Kidney (tissue), 14 donors: ENCODE results near the gene SEMA3E. TPM values are rescaled to one million over a fixed set of nuclear protein-coding genes. Genes with fewer than 3 reads are reported as not detected.

Source experiments
- DNase-seq, 5 donors: peaks; one replicate each; pipeline ENCODE4 v3.0.0-alpha.2; 2013 to 2020
- FAIRE-seq: peaks from 2 replicates; lab custom pipeline; 2012; peaks lifted over from hg19 to GRCh38; lab: Jason Lieb, UNC
- H3K27ac ChIP-seq, 2 donors: one replicate each; pipeline ENCODE4 v1.7.0; 2013; ENCODE audit warnings: low read depth in 2 of 2, low read length in 2 of 2, inconsistent platforms in 1 of 2
- H3K27me3 ChIP-seq: one replicate; pipeline ENCODE4 v1.7.1; 2013; ENCODE audit warnings: low read length, inconsistent platforms; ENCODE audit not compliant: control insufficient read depth, insufficient read depth
- H3K36me3 ChIP-seq, 3 donors: one replicate each; pipeline versions ENCODE4 v1.7.0 to v1.7.1; 2013; ENCODE audit warnings: low read length in 3 of 3, control low read depth in 1 of 3, inconsistent platforms in 1 of 3; ENCODE audit not compliant: insufficient read depth in 3 of 3, control insufficient read depth in 2 of 3
- H3K4me1 ChIP-seq, 3 donors: one replicate each; pipeline versions ENCODE4 v1.7.0 to v1.7.1; 2013; ENCODE audit warnings: low read length in 3 of 3, inconsistent platforms in 1 of 3, low read depth in 1 of 3; ENCODE audit not compliant: control insufficient read depth in 2 of 3, insufficient read depth in 2 of 3
- H3K4me3 ChIP-seq, 3 donors: one replicate each; pipeline versions ENCODE4 v1.7.0 to v1.8.1; 2013; ENCODE audit warnings: low read length in 3 of 3, control low read depth in 1 of 3, inconsistent platforms in 1 of 3
- H3K9ac ChIP-seq, 3 donors: one replicate each; pipeline versions ENCODE4 v1.7.0 to v1.7.1; 2013; ENCODE audit warnings: low read length in 3 of 3, control low read depth in 1 of 3, inconsistent platforms in 1 of 3
- H3K9me3 ChIP-seq, 3 donors: one replicate each; pipeline versions ENCODE4 v1.7.0 to v1.7.1; 2013; ENCODE audit warnings: low read length in 3 of 3, control low read depth in 1 of 3, inconsistent platforms in 1 of 3; ENCODE audit not compliant: control insufficient read depth in 2 of 3, insufficient read depth in 1 of 3
- intact Hi-C: fragments of 100-400 bp; cut with DNase I; formaldehyde crosslinking; loops from one replicate; pipeline ENCODE4 v1.11.1; 2022
- polyA plus RNA-seq: library from polyadenylated mRNA; stranded (reverse); fragments of 350-450 nt; fragmentation: Illumina TruSeq; extraction: RNeasy Lipid Tissue Mini Kit (QIAGEN cat#74804); gene quantifications from one replicate; pipeline ENCODE4 v1.2.3, GENCODE V29; 2014; ENCODE audit warnings: low read depth, low replicate concordance; ENCODE audit not compliant: insufficient read depth
- total RNA-seq: library from RNA; stranded (reverse); fragmentation: NEBNext Ultra II Directional; extraction: Animal tissue kit (Norgen Biotek cat#: 25700); gene quantifications from one replicate; pipeline ENCODE4 v1.2.1, GENCODE V29; 2021
- TF ChIP-seq, protein P1 (sequence below): IDR thresholded peaks from 3 replicates; pipeline ENCODE4 v1.5.1; 2012; ENCODE audit warnings: mild to moderate bottlenecking, moderate library complexity, borderline replicate concordance; ENCODE audit not compliant: insufficient read depth; ENCODE audit errors: extremely low read depth
- donor health status: control.
- donor health status: control.
- donor health status: control.
- donor health status: control.
- donor health status: control.
- donor health status: DM: yes; HTN: yes; CAD: no.
- donor health status: Normal renal cell carcinoma (clear cell type).

The SEMA3E gene
- total and polyA plus RNA-seq, 2 donors from 2014 or later: 0.15 to 1.1 TPM

DNA sequence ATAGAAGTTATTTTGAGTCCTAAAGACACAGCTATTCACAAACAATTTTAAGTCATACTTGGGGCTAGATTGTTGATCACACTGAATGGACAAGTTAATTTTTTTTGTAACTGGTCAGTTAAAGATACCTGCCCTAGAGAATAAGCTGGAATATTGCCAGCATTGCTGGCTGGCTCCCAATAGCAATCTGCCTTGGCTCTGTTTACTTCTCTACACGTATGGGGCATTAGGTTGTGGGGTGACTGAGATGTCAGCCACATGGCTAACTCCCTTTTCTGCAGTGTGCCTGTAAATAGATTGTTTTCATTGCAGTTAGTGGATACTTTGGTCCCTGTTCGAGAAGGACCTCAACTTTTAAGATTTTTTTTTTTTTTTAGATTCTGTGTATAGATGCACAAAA lies 128.2 kb downstream of the SEMA3E start:
- DNase-seq: no peak
- intact Hi-C loops: no loop called here
- Histone ChIP-seq H3K4me1 (no peaks in the 10 kb centered on the region), H3K36me3 (no peaks in the 10 kb centered on the region), H3K9ac (no peak overlapping the region), H3K27ac (no peak overlapping the region), H3K4me3 (no peak overlapping the region), H3K27me3 (no peaks in the 10 kb centered on the region), H3K9me3 (no peaks in the 10 kb centered on the region)
- TF ChIP-seq, protein P1, sequence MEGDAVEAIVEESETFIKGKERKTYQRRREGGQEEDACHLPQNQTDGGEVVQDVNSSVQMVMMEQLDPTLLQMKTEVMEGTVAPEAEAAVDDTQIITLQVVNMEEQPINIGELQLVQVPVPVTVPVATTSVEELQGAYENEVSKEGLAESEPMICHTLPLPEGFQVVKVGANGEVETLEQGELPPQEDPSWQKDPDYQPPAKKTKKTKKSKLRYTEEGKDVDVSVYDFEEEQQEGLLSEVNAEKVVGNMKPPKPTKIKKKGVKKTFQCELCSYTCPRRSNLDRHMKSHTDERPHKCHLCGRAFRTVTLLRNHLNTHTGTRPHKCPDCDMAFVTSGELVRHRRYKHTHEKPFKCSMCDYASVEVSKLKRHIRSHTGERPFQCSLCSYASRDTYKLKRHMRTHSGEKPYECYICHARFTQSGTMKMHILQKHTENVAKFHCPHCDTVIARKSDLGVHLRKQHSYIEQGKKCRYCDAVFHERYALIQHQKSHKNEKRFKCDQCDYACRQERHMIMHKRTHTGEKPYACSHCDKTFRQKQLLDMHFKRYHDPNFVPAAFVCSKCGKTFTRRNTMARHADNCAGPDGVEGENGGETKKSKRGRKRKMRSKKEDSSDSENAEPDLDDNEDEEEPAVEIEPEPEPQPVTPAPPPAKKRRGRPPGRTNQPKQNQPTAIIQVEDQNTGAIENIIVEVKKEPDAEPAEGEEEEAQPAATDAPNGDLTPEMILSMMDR: no peak
- FAIRE-seq: no peak

DNA sequence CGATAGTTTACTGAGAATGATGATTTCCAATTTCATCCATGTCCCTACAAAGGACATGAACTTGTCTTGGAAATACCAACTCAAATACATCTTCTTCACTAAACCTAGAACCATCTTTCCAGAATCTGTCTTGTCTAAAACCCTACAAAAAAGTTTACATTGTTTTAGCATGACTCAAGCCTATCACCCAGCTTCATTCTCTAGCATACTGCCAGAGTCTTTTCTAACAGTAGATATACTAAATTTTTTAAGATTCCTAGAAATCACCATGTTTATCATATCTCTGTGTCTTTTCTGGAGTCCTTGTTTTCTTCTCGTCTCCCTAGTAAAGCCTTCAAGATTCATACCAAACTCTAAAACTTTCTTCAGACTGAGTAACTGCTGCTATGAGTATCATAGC lies 129.7 kb downstream of the SEMA3E start:
- Histone ChIP-seq H3K4me3 (no peak overlapping the region), H3K27me3 (no peaks in the 10 kb centered on the region), H3K27ac (no peak overlapping the region), H3K4me1 (no peaks in the 10 kb centered on the region), H3K9me3 (no peaks in the 10 kb centered on the region), H3K36me3 (no peaks in the 10 kb centered on the region), H3K9ac (no peak overlapping the region)
- DNase-seq (no peak), FAIRE-seq (no peak)
- intact Hi-C loops: no loop called here
- TF ChIP-seq, protein P1: no peak

DNA sequence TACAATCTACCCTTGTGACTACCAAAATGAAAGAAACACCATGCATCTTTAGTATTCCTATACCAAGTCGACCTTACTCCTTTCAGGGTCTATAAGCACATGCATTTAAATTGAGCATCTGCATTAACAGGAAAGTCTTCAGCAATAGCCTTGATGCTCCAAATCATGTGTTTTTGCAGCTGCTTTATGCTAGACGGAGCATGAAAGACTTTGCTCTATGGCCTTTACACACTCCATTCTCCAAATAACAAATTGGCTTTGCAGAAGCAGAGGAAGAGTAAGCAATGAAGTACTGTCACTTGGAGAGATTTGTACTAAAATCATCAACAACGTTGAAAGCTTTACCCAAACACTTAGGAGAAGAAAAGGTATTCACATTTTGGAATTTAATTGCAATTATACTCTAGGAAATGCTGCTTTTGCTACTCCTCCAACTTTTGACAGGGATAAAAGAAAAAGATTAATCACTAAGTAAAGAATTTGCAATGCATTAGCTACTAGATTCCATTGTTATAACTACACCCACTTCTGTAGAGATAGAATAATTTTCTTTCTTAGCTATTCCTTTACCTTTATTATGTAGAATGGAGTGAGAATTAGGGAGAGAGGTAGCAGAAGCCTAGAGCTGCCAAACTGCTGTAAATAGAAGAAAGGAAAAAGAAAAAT lies 131.8 kb downstream of the SEMA3E start:
- no peaks in the 10 kb centered on the region for H3K4me1 ChIP-seq
- intact Hi-C loops: no loop called here
- no peak overlapping the region for H3K4me3 ChIP-seq
- H3K9me3 ChIP-seq: no peaks in the 10 kb centered on the region
- no peak overlapping the region for H3K27ac ChIP-seq
- DNase-seq (peak in 2 of 5 donors; percentile 79 to 81), FAIRE-seq (no peak)
- H3K36me3 ChIP-seq: no peaks in the 10 kb centered on the region
- H3K27me3 ChIP-seq: no peaks in the 10 kb centered on the region
- TF ChIP-seq, protein P1: no peak
- H3K9ac ChIP-seq: no peak overlapping the region
